Measurements from ENCODE around the gene OR5V1.
"Not testable (repeated sequence)": the region's sequence is repeated elsewhere in the genome, so short reads cannot be mapped to it uniquely, and the experiment has no call there.

OR5V1 gene
- 0 reads per million in 2 donors for total RNA-seq

DNA sequence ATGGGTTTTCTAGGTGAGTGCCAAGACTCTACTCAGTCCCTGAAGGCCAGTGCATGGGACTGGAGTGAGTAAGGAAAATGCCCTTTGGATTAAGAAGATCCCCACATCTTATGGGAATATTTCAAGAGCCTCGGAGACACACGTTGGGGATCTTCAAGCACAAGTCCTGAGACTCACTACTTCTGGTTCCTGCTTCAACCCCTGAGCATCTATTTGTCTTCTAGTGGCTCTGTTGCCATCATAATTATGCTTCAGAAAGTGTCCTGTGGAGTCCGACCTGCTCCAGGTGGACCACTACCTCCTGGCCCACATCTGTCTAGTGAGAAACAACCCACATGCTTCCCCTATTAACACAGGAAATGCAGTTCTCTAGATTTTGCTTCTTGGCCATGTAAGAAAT, at the start of gene OR5V1:
Gene OR5V1, minus strand, starts transcription at position 101 of the 400 bp plus-strand sequence. CDS start 12,670 bp downstream, outside the sequence.
- DNase-seq = no peak

DNA sequence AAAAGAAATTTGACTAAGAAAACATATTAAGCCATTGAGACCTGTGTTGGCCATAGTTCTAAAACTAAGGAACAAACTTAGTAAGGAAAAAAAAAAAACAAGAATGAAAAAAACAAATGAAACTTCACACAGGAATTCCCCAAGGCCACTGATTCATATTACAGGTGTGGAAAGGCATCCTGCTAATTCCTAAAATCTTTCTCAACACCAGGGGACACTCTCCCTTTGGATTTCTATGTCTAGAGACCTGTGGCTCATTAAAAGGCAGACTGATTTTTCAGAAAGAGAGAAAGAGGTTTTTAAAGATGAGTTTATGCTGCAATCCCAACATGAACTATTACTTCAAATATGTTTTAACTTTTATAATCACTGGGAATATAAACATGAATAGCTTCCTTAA, 45.9 kb upstream of the OR5V1 start, which contains the start of gene OR12D1:
Gene OR12D1, plus strand, starts transcription at position 341 of the 400 bp plus-strand sequence.
- no peak for DNase-seq

DNA sequence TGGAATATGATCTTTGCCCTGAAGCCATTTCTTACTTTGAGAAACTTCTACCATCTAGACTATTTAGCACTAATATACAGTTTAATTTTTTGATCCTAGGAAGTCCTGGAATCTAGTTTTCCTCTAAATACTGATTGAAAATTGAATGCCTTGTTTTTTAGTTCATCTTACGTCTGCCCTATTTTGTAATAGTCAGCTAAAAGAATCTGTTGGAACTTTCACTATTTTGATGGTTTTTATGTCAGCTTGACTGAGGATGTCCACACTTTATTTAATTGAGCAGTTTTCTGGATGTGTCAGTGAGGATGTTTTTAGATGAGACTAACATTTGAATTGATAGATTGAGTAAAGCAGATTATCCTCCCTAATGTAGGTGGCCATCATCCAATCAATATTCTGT, 35.1 kb upstream of the OR5V1 start:
- no peak for DNase-seq

GRCh38 chr6:29399525-29399924, 30.9 kb upstream of the OR5V1 start:
- no peak for DNase-seq

DNA sequence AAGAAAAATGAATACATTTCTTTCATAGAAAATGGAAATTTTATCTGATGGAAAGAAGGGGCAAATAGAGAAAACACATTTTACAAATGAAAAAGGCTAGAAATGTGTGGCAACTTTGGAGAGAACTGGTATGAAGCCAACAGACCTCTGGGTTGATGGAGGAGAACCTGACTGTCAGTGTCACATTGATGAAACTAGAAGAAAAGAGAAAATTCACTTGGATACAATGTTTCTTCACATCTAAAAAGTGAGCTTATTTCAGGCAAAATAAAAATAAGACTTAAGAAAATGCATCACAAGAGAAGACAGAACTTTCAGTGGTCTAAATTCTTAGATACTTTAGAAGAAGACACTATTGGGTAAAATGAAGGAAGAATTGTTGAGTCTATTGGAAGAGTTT, 26.7 kb upstream of the OR5V1 start, which contains the start of gene OR12D2:
Gene OR12D2, plus strand, starts transcription at position 301 of the 400 bp plus-strand sequence. CDS start 1,069 bp downstream, outside the sequence.
- no peak for DNase-seq

DNA sequence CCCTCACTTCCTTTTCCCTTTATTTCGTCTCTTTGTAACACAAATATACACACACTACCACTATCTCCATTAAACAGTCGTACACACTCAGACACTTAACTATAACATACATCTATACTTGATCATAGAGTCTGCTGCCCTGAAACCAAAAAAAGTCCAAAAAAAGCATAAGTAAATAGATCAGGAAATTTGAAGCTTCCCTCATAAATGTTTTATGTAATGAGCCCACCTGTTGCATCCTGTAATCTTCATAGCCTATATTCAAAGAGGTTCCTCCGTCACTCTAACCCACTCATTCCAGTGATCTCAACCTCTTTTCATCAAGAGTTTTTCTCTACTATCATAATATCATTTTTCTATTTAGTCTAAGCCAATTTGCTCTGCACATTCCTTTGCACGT, 19.9 kb upstream of the OR5V1 start:
- no peak for DNase-seq

- no peak for DNase-seq
Measured at GRCh38 chr6:29376003-29376402, 7.3 kb upstream of the OR5V1 start.

- DNase-seq = no peak
Measured at GRCh38 chr6:29375191-29375590, 6.5 kb upstream of the OR5V1 start, which contains the start of gene OR12D3. OR12D3 (minus strand) TSS chr6:29375291; CDS start chr6:29375287, 4 bp downstream.

DNA sequence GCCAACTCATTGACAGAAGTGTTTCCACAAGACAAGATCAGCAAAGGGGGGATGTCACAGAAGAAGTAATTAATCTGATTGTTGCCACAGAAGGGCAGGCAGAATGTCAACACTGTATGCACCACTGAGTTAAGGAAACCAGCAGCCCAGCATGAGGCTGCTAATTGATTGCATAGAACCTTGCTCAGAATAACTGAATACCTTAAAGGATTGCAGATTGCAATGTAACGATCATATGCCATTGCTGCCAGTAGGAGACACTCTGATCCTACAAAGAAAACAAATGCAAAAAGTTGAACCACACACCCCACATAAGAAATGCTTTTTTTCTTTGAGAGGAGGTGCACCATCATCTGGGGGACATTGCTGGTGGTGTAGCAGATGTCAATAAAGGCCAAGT, 13.1 kb downstream of the OR5V1 start:
- DNase-seq = no peak

DNA sequence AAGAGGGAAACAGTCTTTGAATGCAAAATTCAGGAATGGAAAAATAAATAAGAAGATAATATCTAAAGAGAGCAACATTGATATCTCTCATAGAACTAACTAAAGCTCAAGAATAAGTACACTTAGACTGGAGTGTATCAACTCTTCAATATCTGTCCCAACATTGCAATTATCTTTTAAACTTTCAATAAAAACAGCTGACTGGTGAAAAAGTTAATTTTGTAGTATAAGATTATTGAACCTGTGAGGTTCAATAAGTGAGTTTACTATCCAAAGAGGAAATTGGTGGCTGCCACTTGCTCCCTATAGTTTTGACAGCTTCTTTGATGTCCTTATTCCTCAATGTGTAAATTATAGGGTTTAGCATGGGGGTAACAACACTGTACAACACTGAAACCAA, 13.7 kb downstream of the OR5V1 start:
- no peak for DNase-seq

- not testable (repeated sequence) for DNase-seq
Measured at GRCh38 chr6:29349348-29349747, 19.3 kb downstream of the OR5V1 start.

- DNase-seq = no peak
Measured at GRCh38 chr6:29345380-29345779, 23.3 kb downstream of the OR5V1 start.

DNA sequence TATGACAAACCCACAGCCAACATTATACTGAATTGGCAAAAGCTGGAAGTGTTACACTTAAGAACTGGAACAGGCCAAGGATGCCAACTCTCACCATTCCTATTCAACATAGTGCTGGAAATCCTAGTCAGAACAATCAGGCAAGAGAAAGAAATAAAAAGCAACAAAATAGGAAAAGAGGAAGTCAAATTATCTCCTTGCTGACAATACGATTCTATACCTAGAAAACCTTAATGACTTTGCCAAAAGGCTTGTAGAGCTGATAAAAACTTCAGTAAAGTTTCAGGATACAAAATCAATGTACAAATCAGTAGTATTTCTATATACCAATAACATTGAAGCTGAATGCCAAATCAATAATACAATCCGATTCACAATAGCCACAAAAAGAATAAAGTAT, 32.4 kb downstream of the OR5V1 start:
- DNase-seq = no peak

DNA sequence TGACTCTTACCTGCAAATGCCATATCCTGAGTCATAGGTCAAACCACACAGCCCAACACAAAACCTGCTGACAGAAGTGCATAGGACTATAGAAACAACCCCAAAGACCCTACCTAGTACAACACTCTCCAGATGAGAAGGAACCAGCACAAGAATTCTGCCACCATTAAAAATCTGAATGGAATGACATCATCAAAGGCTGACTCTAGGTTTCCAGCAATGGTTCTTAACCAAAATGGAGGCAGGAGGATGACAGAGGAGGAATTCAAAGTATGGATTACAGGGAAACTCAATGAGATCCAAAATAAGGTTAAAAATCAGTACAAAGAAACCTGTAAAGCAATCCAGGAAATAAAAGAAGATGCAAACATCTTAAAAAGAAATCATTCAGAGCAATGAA, 36.0 kb downstream of the OR5V1 start:
- no peak for DNase-seq

DNA sequence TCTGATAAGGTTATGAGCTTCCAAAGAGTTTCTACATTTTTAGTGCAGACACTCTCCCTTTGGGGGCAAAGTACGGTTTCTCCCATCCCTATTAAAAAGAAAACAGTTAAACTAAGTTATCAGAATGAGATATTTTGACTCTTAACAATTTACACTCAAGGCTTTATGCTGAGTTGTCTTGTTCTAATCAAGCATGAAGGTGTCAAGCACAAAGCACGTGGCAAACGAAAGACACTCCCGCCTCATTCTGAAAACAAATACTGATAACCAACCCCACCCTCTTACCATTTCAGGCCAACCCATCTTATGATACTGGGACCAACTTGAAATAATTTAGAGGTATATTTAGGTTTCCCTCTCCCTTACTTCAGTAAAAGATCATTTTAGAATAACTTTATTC, 42.9 kb downstream of the OR5V1 start:
- no peak for DNase-seq

GRCh38 chr6:29323332-29323731, 45.3 kb downstream of the OR5V1 start:
- DNase-seq = not testable (repeated sequence)

- no peak for DNase-seq
Measured at GRCh38 chr6:29319931-29320330, 48.7 kb downstream of the OR5V1 start.

All from T-helper 2 cell (primary cell).